GM18519 (cell line): Measurements from ENCODE around the gene SERINC5.

ENCODE experiments used
- ATAC-seq: cut with Tn5 transposase; IDR thresholded peaks from one replicate; pipeline ENCODE4 v1.9.1; 2021; ENCODE audit warnings: mild to moderate bottlenecking, moderate library complexity; ENCODE audit not compliant: unreplicated experiment, low FRiP score

Gene SERINC5

GRCh38 chr5:80255431-80255810, 427 bp downstream of the SERINC5 start:
- ATAC-seq: peak; percentile 19

DNA sequence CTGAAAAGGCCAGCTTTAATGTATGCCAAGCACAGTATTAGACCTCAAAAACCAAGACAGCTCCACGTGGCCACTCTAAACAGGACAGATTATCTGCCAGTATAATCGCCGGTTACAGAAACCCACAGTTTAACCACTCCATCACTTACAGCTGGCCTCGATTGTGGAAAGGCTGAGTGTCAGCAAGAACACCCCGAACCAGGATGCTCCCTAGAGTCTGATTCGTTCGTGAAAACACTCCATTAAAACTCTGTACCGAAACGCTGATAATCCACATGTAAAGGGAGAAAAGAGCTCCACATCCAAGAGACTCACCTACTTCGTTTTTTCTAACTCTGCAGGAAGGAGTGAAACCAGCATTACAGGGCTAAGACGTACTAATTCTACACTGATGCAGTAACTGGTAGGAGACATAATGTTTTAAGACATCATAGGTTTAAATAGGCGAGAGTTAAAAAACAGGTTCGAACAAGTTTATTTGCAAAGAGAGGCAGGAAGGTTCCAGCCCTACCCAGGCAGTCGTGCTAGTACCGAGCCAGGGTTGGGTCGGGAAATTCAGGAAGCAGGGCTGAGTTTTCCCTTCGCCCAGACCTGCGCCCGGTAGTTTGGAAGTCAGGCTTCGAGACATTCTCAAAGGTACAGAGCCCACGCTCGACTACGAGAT, 949 bp downstream of the SERINC5 start:
- no peak for ATAC-seq

- ATAC-seq: no peak
Observed at GRCh38 chr5:80251636-80252035, 4.2 kb downstream of the SERINC5 start.

GRCh38 chr5:80250801-80251200, 5.0 kb downstream of the SERINC5 start:
- no peak for ATAC-seq

GRCh38 chr5:80249901-80250300, 5.9 kb downstream of the SERINC5 start:
- ATAC-seq: no peak

GRCh38 chr5:80248378-80248777, 7.5 kb downstream of the SERINC5 start:
- no peak for ATAC-seq

DNA sequence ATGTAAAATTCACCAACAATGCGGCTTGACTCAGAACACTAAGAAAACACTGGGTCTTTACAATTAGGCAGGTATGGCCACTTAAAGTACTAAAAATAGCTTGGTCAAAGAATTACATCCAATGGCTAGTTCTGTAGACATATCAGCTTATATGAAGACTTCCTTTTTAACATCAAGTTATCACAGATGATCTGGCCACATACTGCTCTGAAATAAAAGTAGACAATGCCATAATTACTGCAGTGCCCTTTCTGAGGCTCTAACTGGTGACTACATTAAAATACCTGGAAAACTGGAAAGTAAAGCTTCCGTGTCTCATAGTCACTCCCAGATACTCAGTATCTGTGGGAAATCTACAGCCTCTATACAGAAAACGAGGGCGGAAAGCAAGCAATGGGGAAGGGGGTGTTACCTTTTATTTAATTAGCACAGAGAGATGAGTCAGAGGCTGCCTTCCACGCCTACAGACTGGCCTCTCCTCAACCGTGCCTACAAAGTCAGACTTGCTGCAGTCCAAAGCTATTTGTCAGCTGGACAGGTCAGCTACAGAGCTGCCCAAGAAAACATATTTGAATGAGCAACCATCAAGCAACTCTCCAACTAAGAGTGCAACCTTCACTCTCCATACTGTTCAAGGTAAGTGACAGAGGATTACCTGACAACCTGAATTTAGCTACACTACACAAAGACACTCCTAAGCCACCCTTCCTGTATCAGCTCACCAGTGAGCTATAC, 8.7 kb downstream of the SERINC5 start:
- ATAC-seq: peak; percentile 59

- ATAC-seq: no peak
Observed at GRCh38 chr5:80246001-80246758, 9.7 kb downstream of the SERINC5 start.

GRCh38 chr5:80243567-80243966, 12.3 kb downstream of the SERINC5 start:
- no peak for ATAC-seq

DNA sequence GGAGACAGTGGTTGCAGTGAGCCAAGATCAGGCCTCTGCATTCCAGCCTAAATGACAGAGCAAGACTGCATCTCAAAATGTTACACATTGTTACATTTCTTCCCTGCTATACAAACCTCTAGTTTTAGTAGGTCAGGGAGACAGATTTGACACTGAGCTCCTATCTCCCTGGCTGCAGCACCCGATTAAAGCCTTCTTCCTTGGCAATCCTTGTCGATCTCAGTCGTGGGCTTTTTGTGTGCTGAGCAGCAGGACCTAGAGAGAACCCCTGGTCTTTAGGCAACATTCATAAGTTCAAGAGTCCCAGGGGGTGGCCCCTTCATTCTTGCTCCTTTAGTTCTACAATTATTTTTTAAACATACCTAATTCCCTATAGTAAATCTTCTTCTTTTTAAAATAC, 13.0 kb downstream of the SERINC5 start:
- ATAC-seq: no peak

- no peak for ATAC-seq
Observed at GRCh38 chr5:80240368-80240986, 15.4 kb downstream of the SERINC5 start.

- no peak for ATAC-seq
Observed at GRCh38 chr5:80239680-80240367, 16.0 kb downstream of the SERINC5 start.

- no peak for ATAC-seq
Observed at GRCh38 chr5:80238778-80239679, 16.8 kb downstream of the SERINC5 start.

DNA sequence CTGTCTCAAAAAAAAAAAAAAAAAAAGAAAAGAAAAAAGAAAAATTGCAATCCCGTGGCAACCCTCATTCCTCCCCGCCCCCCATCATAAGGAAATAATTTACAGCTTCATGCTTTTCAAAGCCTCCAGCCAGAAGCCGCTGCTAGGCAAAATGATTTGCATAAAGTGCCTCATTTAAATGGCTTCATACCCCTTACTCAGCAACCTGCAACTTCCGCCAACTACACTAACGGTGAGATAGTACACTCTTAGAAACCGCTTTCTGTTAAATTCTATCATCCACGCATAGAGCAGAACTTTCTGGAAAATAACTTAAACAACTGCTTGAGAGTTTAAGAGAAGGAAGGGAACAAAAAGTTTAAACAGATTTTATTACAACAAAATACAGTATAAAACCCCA, 17.8 kb downstream of the SERINC5 start:
- ATAC-seq: no peak

GRCh38 chr5:80237243-80237642, 18.6 kb downstream of the SERINC5 start:
- ATAC-seq: no peak

- ATAC-seq: no peak
Observed at GRCh38 chr5:80234116-80234948, 21.5 kb downstream of the SERINC5 start.

DNA sequence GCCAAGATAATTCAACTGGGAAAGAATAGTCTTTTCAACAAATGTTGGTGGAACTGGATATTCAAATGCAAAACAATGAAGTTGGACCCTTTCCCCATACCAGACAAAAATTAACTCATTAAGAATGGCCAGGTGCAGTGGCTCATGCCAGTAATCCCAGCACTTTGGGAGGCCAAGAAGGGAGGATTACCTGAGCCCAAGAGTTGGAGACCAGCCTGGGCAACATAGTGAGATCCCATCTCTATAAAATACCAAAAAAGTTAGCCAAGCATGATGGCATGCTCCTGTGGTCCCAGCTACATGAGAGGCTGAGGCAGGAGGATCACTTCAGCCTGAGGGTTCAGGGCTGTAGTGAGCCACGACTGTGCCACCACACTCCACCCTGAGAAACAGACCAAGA, 24.2 kb downstream of the SERINC5 start:
- no peak for ATAC-seq

DNA sequence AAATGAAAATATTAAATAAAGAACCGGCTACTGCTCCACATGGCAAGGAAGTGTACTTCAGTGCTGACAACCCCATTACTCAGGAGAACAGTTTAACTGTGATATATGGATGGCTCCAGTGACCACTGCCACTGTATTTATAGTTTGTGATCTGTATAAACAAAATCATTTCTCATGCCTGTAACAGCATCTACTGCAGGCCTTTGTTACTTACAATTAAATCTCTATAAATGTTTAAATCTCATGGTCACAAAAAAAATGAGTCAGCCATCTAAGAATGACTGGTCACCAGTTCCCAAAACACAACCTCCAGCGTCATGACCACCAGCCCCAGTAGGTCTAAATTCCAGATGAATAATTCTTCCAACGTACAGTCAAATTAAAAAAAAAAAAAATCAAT, 24.6 kb downstream of the SERINC5 start:
- no peak for ATAC-seq
